Heart left ventricle (tissue), 16 donors: ENCODE results near the gene JOSD2. TPM values are rescaled to one million over a fixed set of nuclear protein-coding genes. Genes with fewer than 3 reads are reported as not detected.

ENCODE experiments used
- ATAC-seq, 4 donors: fragments of 200-7000 bp; cut with Tn5 transposase; one replicate each; pipeline ENCODE4 v1.9.1; 2020 to 2022; ENCODE audit warnings: moderate library complexity in 4 of 4, mild to moderate bottlenecking in 3 of 4, moderate number of reproducible peaks in 1 of 4
- DNase-seq, 5 donors: peaks; one replicate each; pipeline ENCODE4 v3.0.0-alpha.2; 2020
- H3K27ac ChIP-seq, 12 donors: fragments of 200-600 bp; sonication (generic) in 4 of 12; one replicate each; pipeline versions ENCODE4 v1.5.0 to v1.8.0; 2016 to 2022; ENCODE audit warnings: mild to moderate bottlenecking in 2 of 12
- H3K27me3 ChIP-seq, 9 donors: fragments of 200-600 bp; sonication (generic) in 2 of 9; one replicate each; pipeline versions ENCODE4 v1.5.1 to v1.8.0; 2016 to 2022; ENCODE audit warnings: mild to moderate bottlenecking in 3 of 9
- H3K36me3 ChIP-seq, 9 donors: fragments of 200-600 bp; sonication (generic) in 2 of 9; one replicate each; pipeline versions ENCODE4 v1.5.0 to v1.8.0; 2018 to 2022; ENCODE audit warnings: mild to moderate bottlenecking in 2 of 9
- H3K4me1 ChIP-seq, 12 donors: fragments of 200-600 bp; sonication (generic) in 4 of 12; one replicate each; pipeline versions ENCODE4 v1.5.0 to v1.8.0; 2016 to 2022; ENCODE audit warnings: mild to moderate bottlenecking in 3 of 12
- H3K4me3 ChIP-seq, 12 donors: fragments of 200-600 bp; sonication (generic) in 4 of 12; one replicate each; pipeline versions ENCODE4 v1.5.0 to v1.8.0; 2017 to 2022; ENCODE audit warnings: mild to moderate bottlenecking in 9 of 12, moderate library complexity in 4 of 12
- H3K9me3 ChIP-seq, 12 donors: fragments of 200-600 bp; sonication (generic) in 4 of 12; one replicate each; pipeline versions ENCODE4 v1.5.0 to v1.8.0; 2016 to 2022; ENCODE audit warnings: mild to moderate bottlenecking in 1 of 12
- POLR2A ChIP-seq, 2 donors: fragments of 450-650 bp; IDR thresholded peaks; one replicate each; pipeline ENCODE4 v1.6.1; 2017; ENCODE audit warnings: antibody characterized with exemption in 2 of 2, mild to moderate bottlenecking in 2 of 2, moderate library complexity in 2 of 2
- WGBS, 4 donors: extraction: QIAGEN DNeasy Blood & Tissue Kit in 2 of 4; methylation state at CpG; one replicate each; pipeline versions ENCODE4 v1.1.5 to v1.1.7; 2013 to 2018; 5-methylcytosine and 5-hydroxymethylcytosine counted together
- intact Hi-C, 10 donors: fragments of 100-400 bp; cut with DNase I; formaldehyde crosslinking; loops; one replicate each; pipeline versions ENCODE4 v1.11.1 to v1.14.2; 2022
- polyA plus RNA-seq, 2 donors: library from polyadenylated mRNA; stranded (reverse); fragments of 200-250 nt; gene quantifications; one replicate each; pipeline ENCODE4 v1.2.3, GENCODE V29; 2013
- total RNA-seq, 9 donors: library from RNA; depleted of rRNA in 2 of 9; stranded (reverse); fragments of >200 nt in 2 of 9; fragmentation: NEBNext Ultra II Directional in 3 of 9; extraction: Animal tissue kit (Norgen Biotek cat#: 25700) in 3 of 9; gene quantifications; one replicate each; pipeline versions ENCODE4 v1.1.0 to v1.2.4, GENCODE V29; 2016 to 2023
- TF ChIP-seq, protein P1 (sequence below), 12 donors: fragments of 200-600 bp; sonication (generic) in 4 of 12; IDR thresholded peaks; one replicate each; pipeline versions ENCODE4 v1.5.0 to v1.8.0; 2018 to 2022; ENCODE audit warnings: antibody characterized with exemption in 12 of 12, mild to moderate bottlenecking in 5 of 12
- donor health status: ischemic (EF 13 %, LVEDD 7.1; RV severe dilation, severe dysfunction).
- donor health status: healthy with polysubstance abuse.
- donor health status: DM: no; HTN: yes; CAD: no.
- donor health status: DM: no; HTN: no; CAD: no.
- donor health status: ischemic (EF 25% LVEDD 6.9; RV normal size, moderate dysfunction).
- donor health status: ischemic (EF 25% LVEDD 5.7; RV mildly dilated, moderate dysfunction).
- donor health status: healthy.
- donor health status: DM: yes; HTN: yes; CAD: no.
- donor health status: ischemic (EF 35%, LVEDD 5.7; RV mildly dilated, moderate dysfunction).
- donor health status: nonischemic (EF 11% LVEDD 7.7; RV severe dilation, severe dysfunction).
- donor health status: DM: yes; HTN: yes; CAD: no.
- donor health status: PGD.
- donor health status: ischemic (EF 29% LVEDD 5.4; RV normal size, mild dysfunction).
- donor health status: nonischemic (EF 23%, LVEDD 6.1; RV moderate dilation, normal function).

JOSD2 gene
- total and polyA plus RNA-seq, 11 donors = 18.7 to 49.7 (median 30.8) TPM

DNA sequence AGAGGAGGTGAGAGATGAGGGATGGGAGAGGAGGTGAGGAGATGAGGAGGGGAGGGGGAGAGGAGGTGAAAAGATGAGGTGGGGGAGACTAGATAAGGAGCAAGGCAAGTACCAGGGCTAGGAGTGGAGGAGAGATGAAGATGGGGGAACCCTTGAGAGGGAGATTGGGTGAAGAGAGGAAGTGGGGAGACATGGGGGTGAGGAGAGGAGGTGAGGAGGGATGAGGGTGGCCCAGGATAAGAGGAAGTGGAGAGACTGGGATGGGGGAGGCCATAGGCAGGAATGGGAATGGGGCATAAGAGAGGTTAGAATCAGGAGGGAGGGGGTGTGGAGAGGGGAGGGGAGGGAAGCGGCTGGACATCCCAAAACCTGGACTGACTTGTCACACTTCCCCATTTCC, 51.4 kb downstream of the JOSD2 start:
- Histone ChIP-seq H3K9me3 (no peaks in the 10 kb centered on the region), H3K27ac (no peak overlapping the region), H3K36me3 (no peaks in the 10 kb centered on the region), H3K4me3 (no peak overlapping the region), H3K27me3 (peaks cover 3 to 56% (median 19%) of the 10 kb centered on the region in 9 donors), H3K4me1 (no peaks in the 10 kb centered on the region)
- intact Hi-C loops = loop anchor here in 7 of 10 donors (2.0 to 5.0 kb wide), 3 partner anchors 91 to 103 kb away; partner anchors contain the start of gene NAPSA (in 3 of the 7)
- TF ChIP-seq POLR2A (IDR thresholded peaks at IDR 0.05) = no peak
- TF ChIP-seq, protein P1, sequence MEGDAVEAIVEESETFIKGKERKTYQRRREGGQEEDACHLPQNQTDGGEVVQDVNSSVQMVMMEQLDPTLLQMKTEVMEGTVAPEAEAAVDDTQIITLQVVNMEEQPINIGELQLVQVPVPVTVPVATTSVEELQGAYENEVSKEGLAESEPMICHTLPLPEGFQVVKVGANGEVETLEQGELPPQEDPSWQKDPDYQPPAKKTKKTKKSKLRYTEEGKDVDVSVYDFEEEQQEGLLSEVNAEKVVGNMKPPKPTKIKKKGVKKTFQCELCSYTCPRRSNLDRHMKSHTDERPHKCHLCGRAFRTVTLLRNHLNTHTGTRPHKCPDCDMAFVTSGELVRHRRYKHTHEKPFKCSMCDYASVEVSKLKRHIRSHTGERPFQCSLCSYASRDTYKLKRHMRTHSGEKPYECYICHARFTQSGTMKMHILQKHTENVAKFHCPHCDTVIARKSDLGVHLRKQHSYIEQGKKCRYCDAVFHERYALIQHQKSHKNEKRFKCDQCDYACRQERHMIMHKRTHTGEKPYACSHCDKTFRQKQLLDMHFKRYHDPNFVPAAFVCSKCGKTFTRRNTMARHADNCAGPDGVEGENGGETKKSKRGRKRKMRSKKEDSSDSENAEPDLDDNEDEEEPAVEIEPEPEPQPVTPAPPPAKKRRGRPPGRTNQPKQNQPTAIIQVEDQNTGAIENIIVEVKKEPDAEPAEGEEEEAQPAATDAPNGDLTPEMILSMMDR (IDR thresholded peaks at IDR 0.05) = no peak
- DNase-seq (no peak), ATAC-seq (no peak)
- WGBS, 4 donors = 36 to 82% (median 68%) methylated on average over 1 of the region's 1 CpG

DNA sequence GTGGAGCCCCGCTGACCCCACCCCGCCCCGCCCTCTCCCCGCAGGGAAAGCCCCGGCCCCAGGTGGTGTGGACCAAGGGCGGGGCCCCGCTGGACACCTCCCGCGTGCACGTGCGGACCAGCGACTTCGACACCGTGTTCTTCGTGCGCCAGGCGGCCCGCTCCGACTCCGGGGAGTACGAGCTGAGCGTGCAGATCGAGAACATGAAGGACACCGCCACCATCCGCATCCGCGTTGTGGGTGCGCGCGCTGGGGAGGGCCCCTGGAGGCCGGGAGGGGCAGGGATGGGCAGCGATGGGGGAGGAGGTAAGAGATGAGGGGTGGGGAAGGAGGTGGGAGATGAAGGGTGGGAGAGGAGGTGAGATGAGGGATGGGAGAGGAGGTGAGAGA, 51.9 kb downstream of the JOSD2 start:
- H3K27me3 ChIP-seq = peaks cover 3 to 51% (median 19%) of the 10 kb centered on the region in 9 donors
- no peaks in the 10 kb centered on the region for H3K36me3 ChIP-seq
- H3K9me3 ChIP-seq = no peaks in the 10 kb centered on the region
- ATAC-seq (no peak), DNase-seq (no peak)
- H3K4me1 ChIP-seq = no peaks in the 10 kb centered on the region
- H3K27ac ChIP-seq = no peak overlapping the region
- no peak for TF ChIP-seq POLR2A (IDR thresholded peaks at IDR 0.05)
- TF ChIP-seq, protein P1 (IDR thresholded peaks at IDR 0.05) = no peak
- 58 to 84% (median 65%) methylated on average over 13 to 32 of the region's 32 CpGs for WGBS, 4 donors
- intact Hi-C loops = no loop called here
- no peak overlapping the region for H3K4me3 ChIP-seq

DNA sequence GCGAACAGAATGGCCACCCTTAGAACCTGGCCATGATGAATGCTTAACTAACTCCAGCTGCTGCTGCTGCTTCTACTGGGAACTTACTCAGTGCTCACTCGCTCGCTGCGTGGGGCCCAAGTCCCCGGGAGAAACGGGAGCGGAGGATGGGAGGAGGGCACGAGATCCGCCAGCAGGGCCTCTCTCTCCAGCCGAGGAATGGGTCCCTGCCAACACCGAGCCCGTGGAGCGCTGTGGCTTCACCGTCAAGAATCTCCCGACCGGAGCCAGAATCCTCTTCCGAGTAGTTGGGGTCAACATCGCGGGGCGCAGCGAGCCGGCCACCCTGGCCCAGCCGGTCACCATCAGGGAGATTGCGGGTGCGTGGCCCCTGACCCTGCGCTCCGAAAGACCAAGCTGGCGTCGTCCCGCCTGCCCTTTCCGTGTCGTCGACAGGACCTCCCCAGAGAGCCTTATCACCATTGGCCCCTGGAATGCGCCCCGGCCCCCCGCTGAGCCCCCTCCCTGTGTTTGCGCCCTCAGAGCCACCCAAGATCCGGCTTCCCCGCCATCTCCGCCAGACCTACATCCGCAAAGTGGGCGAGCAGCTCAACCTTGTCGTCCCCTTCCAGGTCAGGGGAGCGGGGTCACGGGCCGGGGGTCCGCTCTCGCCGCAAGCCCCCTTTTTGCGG, 52.5 kb downstream of the JOSD2 start:
- intact Hi-C loops = no loop called here
- DNase-seq = no peak
- no peaks in the 10 kb centered on the region for H3K9me3 ChIP-seq
- peaks cover 3 to 48% (median 19%) of the 10 kb centered on the region in 9 donors for H3K27me3 ChIP-seq
- no peak overlapping the region for H3K4me3 ChIP-seq
- no peaks in the 10 kb centered on the region for H3K36me3 ChIP-seq
- no peak for ATAC-seq
- no peak overlapping the region for H3K27ac ChIP-seq
- 27 to 50% (median 39%) methylated on average over 16 to 50 of the region's 50 CpGs for WGBS, 4 donors
- no peak for TF ChIP-seq POLR2A (IDR thresholded peaks at IDR 0.05)
- TF ChIP-seq, protein P1 (IDR thresholded peaks at IDR 0.05) = no peak
- H3K4me1 ChIP-seq = no peaks in the 10 kb centered on the region

DNA sequence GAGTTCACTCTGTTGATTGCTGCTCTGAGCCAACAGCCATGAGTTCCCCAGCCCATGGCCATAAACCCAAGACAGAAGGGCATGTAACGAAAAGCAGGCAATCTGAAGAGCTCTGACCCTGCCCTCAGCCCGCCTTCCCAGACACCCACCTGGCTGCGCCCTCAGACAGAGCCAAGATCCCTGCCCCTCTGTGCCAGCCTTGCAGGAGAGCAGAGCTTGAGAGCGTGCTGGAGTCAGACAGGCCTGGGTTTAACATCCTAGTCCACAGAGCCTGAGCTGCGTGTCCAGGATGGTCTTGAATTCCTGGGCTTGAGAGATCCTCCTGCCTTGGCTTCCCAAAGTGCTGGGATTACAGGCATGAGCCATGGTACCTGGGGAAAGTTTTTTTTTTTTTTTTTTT, 53.7 kb downstream of the JOSD2 start:
- Histone ChIP-seq H3K27me3 (peaks cover 3 to 49% (median 19%) of the 10 kb centered on the region in 9 donors), H3K4me1 (no peaks in the 10 kb centered on the region), H3K4me3 (no peak overlapping the region), H3K27ac (no peak overlapping the region), H3K36me3 (no peaks in the 10 kb centered on the region), H3K9me3 (no peaks in the 10 kb centered on the region)
- WGBS, 4 donors = 75 to 96% (median 86%) methylated on average over 4 to 5 of the region's 5 CpGs
- TF ChIP-seq, protein P1 (IDR thresholded peaks at IDR 0.05) = no peak
- TF ChIP-seq POLR2A (IDR thresholded peaks at IDR 0.05) = no peak
- no peak for ATAC-seq
- intact Hi-C loops = no loop called here
- no peak for DNase-seq

Other genes with a start within 250 kb of the JOSD2 start
- gene KCNC3, start 181.8 kb downstream of the JOSD2 start, total RNA-seq = 1 to 10 TPM in 8 of 9 donors, under 1 TPM in 1; 0.87 to 4.4 (median 2.5) TPM
- 1 to 10 TPM; 1.7 to 3.3 TPM for gene KCNC3, start 181.8 kb downstream of the JOSD2 start, polyA plus RNA-seq
- gene NAPSA, start 145.6 kb downstream of the JOSD2 start, total RNA-seq = under 1 TPM in 4 of 9 donors, not detected in 5; 0.28 to 0.89 (median 0.66) TPM
- gene NAPSA, start 145.6 kb downstream of the JOSD2 start, polyA plus RNA-seq = under 1 TPM; 0.36 to 0.61 TPM
- gene NR1H2, start 134.7 kb downstream of the JOSD2 start, total RNA-seq = 100 to 1,000 TPM in 3 of 9 donors, 10 to 100 TPM in 6; 66.2 to 162 (median 74.3) TPM
- gene NR1H2, start 134.7 kb downstream of the JOSD2 start, polyA plus RNA-seq = 100 to 1,000 TPM in 1 of 2 donors, 10 to 100 TPM in 1; 91.5 to 155 TPM
- gene POLD1, start 126.8 kb downstream of the JOSD2 start, total RNA-seq = 10 to 100 TPM in 4 of 9 donors, 1 to 10 TPM in 5; 6.1 to 18.0 (median 9.0) TPM
- 10 to 100 TPM in 1 of 2 donors, 1 to 10 TPM in 1; 9.6 to 12.1 TPM for gene POLD1, start 126.8 kb downstream of the JOSD2 start, polyA plus RNA-seq
- under 1 TPM in 2 of 9 donors, not detected in 7; 0.16 to 0.53 TPM for gene SPIB, start 92.3 kb downstream of the JOSD2 start, total RNA-seq
- gene SPIB, start 92.3 kb downstream of the JOSD2 start, polyA plus RNA-seq = under 1 TPM in 1 of 2 donors, not detected in 1; 0.10 TPM
- gene MYBPC2, start 78.3 kb downstream of the JOSD2 start, total RNA-seq = under 1 TPM in 3 of 9 donors, not detected in 6; 0.09 to 0.35 (median 0.28) TPM
- gene MYBPC2, start 78.3 kb downstream of the JOSD2 start, polyA plus RNA-seq = not detected
- gene EMC10, start 34.7 kb downstream of the JOSD2 start, total RNA-seq = 100 to 1,000 TPM in 4 of 9 donors, 10 to 100 TPM in 5; 72.8 to 138 (median 91.1) TPM
- gene EMC10, start 34.7 kb downstream of the JOSD2 start, polyA plus RNA-seq = 100 to 1,000 TPM in 1 of 2 donors, 10 to 100 TPM in 1; 95.3 to 108 TPM
- 1 to 10 TPM in 6 of 9 donors, under 1 TPM in 3; 0.51 to 6.4 (median 1.6) TPM for gene GARIN5A, start 34.3 kb downstream of the JOSD2 start, total RNA-seq
- gene GARIN5A, start 34.3 kb downstream of the JOSD2 start, polyA plus RNA-seq = 1 to 10 TPM; 1.1 to 3.0 TPM
- not detected for gene ASPDH, start 2.7 kb upstream of the JOSD2 start, total RNA-seq
- gene ASPDH, start 2.7 kb upstream of the JOSD2 start, polyA plus RNA-seq = not detected
- 1 to 10 TPM in 4 of 9 donors, under 1 TPM in 5; 0.35 to 2.4 (median 0.87) TPM for gene LRRC4B, start 57.2 kb upstream of the JOSD2 start, total RNA-seq
- gene LRRC4B, start 57.2 kb upstream of the JOSD2 start, polyA plus RNA-seq = 1 to 10 TPM in 1 of 2 donors, under 1 TPM in 1; 0.97 to 1.0 TPM
- gene SYT3, start 128.7 kb upstream of the JOSD2 start, total RNA-seq = under 1 TPM in 4 of 9 donors, not detected in 5; 0.17 to 0.75 (median 0.25) TPM
- gene SYT3, start 128.7 kb upstream of the JOSD2 start, polyA plus RNA-seq = under 1 TPM in 1 of 2 donors, not detected in 1; 0.06 TPM
- 1 to 10 TPM in 5 of 9 donors, under 1 TPM in 2, not detected in 2; 0.65 to 3.6 (median 1.7) TPM for gene C19orf81, start 138.3 kb upstream of the JOSD2 start, total RNA-seq
- not detected for gene C19orf81, start 138.3 kb upstream of the JOSD2 start, polyA plus RNA-seq
- 1 to 10 TPM in 1 of 9 donors, under 1 TPM in 7, not detected in 1; 0.28 to 2.1 (median 0.49) TPM for gene SHANK1, start 208.6 kb upstream of the JOSD2 start, total RNA-seq
- gene SHANK1, start 208.6 kb upstream of the JOSD2 start, polyA plus RNA-seq = under 1 TPM; 0.03 to 0.23 TPM
- gene CLEC11A, start 212.2 kb upstream of the JOSD2 start, total RNA-seq = 10 to 100 TPM in 1 of 9 donors, 1 to 10 TPM in 8; 2.4 to 16.6 (median 4.2) TPM
- 1 to 10 TPM; 2.4 to 7.2 TPM for gene CLEC11A, start 212.2 kb upstream of the JOSD2 start, polyA plus RNA-seq